Measurements from ENCODE around the gene CNTLN.

Gene CNTLN, protein sequence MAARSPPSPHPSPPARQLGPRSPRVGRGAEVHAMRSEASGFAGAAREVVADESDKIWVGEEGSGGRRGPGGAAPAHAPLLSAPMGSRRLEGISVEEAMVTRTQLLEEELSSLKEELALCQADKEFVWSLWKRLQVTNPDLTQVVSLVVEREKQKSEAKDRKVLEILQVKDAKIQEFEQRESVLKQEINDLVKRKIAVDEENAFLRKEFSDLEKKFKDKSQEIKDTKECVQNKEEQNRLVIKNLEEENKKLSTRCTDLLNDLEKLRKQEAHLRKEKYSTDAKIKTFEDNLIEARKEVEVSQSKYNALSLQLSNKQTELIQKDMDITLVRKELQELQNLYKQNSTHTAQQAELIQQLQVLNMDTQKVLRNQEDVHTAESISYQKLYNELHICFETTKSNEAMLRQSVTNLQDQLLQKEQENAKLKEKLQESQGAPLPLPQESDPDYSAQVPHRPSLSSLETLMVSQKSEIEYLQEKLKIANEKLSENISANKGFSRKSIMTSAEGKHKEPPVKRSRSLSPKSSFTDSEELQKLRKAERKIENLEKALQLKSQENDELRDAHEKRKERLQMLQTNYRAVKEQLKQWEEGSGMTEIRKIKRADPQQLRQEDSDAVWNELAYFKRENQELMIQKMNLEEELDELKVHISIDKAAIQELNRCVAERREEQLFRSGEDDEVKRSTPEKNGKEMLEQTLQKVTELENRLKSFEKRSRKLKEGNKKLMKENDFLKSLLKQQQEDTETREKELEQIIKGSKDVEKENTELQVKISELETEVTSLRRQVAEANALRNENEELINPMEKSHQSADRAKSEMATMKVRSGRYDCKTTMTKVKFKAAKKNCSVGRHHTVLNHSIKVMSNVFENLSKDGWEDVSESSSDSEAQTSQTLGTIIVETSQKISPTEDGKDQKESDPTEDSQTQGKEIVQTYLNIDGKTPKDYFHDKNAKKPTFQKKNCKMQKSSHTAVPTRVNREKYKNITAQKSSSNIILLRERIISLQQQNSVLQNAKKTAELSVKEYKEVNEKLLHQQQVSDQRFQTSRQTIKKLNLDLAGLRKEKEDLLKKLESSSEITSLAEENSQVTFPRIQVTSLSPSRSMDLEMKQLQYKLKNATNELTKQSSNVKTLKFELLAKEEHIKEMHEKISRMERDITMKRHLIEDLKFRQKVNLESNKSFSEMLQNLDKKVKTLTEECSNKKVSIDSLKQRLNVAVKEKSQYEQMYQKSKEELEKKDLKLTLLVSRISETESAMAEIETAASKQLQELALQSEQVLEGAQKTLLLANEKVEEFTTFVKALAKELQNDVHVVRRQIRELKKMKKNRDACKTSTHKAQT (N-terminal part only)

DNA sequence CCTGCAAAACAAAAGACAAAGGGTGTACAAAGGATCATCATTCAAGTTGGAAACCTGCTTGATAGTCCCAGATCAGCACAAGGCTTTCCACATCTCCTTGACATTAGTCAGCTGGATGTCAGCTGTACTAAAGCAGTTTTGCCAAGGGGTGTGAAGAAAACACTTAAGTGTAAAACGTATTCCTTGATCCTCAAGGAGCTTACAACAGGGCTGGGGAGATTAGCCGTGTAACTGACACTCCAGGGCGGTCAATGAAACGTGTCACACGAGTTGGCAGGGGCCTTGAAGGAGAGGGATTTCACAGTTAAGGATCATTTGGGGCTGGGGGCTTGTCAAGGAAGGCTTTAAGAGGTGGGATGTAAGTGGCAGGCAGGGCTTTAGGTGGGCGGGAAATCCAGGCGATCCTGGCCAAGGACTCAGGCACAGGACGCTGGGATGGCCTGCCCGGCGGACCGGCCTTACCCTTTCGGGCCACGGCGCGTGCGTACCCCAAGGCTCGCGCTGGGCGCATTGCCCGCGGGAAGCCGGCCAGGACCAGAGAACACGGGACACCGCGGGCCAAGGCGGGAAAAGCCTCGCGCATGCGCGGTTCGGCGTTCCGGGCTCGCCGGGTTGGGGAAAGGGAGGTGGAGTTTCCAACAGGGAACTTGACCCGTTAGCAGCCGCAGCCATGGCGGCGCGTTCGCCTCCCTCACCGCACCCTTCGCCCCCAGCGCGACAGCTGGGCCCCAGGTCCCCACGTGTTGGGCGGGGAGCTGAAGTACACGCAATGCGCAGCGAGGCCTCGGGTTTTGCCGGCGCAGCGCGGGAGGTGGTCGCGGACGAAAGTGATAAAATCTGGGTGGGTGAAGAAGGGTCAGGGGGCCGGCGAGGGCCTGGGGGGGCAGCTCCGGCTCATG lies at the start of gene CNTLN:
CNTLN (plus strand) TSS at position 645 of the 899 bp plus-strand sequence; CDS start at position 671, 26 bp downstream.
- H3K4me1 Mint-ChIP-seq: peaks cover 6% of the 10 kb centered on the region
- H3K27ac Mint-ChIP-seq: peak within 1 kb of the TSS; percentile 75
- H3K27me3 Mint-ChIP-seq: peaks cover 6% of the 10 kb centered on the region
- ATAC-seq (ENCODE audit: low read depth) (peak; percentile 44), DNase-seq (ENCODE audit: low spot score in 2 of 2) (peak in 1 of 2 donors; percentile 1)
- peaks cover 2% of the 10 kb centered on the region for H3K9me3 Mint-ChIP-seq
- peak within 1 kb of the TSS; percentile 83 for H3K4me3 Mint-ChIP-seq
- peaks cover 2% of the 10 kb centered on the region for H3K36me3 Mint-ChIP-seq

DNA sequence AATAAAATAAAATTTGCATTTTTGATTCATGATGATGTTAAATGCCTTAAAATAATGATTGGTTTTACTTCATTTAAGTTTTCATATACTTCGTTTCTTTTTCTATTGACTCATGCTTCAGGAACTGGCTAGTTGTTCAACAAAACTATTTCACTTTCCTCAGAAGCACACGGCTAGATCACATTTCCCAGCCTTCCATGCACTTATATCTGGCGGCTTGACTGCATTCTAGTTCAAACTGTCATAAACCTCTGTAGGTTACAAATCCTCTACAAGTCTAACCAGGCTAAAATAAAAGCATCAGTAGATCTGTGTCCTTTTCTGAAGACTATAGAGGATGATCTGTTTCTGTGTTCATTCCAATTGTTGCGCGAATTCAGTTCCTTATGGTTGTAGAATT lies 46.3 kb upstream of the CNTLN start:
- DNase-seq (ENCODE audit: low spot score in 2 of 2): no peak
- no peak for ATAC-seq (ENCODE audit: low read depth)
- no peak overlapping the region for H3K27ac Mint-ChIP-seq
- H3K27me3 Mint-ChIP-seq: no peaks in the 10 kb centered on the region
- H3K4me1 Mint-ChIP-seq: no peaks in the 10 kb centered on the region
- H3K9me3 Mint-ChIP-seq: peaks cover 2% of the 10 kb centered on the region
- no peaks in the 10 kb centered on the region for H3K36me3 Mint-ChIP-seq
- no peak overlapping the region for H3K4me3 Mint-ChIP-seq

DNA sequence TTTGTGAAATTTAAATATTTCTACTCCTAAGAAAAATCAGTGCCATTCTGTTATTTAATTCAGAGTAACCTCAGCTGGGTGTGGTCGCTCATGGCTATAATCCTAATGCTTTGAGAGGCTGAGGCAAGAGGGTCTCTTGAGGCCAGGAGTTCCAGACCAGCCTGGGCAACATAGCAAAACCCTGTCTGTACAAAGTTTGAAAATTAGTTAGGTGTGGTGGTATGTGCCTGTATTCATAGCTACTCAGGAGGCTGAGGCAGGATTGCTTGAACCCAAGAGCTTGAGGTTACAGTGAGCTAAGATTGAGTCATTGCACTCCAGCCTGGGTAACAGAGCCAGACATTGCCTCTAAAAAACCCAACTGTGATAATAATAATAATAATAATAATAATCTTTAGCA lies 44.8 kb upstream of the CNTLN start:
- no peaks in the 10 kb centered on the region for H3K36me3 Mint-ChIP-seq
- no peak for ATAC-seq (ENCODE audit: low read depth)
- DNase-seq (ENCODE audit: low spot score in 2 of 2): no peak
- H3K27ac Mint-ChIP-seq: no peak overlapping the region
- no peaks in the 10 kb centered on the region for H3K4me1 Mint-ChIP-seq
- H3K9me3 Mint-ChIP-seq: peaks cover 2% of the 10 kb centered on the region
- no peak overlapping the region for H3K4me3 Mint-ChIP-seq
- H3K27me3 Mint-ChIP-seq: no peaks in the 10 kb centered on the region

DNA sequence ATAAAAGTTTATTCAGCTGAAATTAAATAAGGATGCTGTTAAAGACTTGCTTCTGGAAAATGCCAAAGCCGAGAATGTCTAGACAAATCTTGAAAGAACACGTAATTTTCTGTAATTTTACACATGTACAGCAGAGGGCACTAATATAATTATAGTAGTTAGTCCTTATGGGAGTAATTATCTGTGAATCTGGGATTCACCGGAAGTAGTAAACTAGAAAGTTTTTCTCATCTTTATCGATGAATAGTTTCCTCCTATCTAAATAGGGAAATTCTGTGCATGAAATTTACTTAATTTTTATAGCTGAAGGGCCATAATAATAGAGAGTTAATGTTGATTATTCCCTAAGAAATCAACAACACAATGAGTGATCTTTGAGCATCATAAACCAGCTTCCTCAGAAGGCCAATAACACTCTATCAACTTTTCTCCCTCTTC lies 18.4 kb upstream of the CNTLN start:
- no peak for DNase-seq (ENCODE audit: low spot score in 2 of 2)
- Mint-ChIP-seq H3K4me1 (no peaks in the 10 kb centered on the region), H3K4me3 (no peak overlapping the region), H3K9me3 (no peaks in the 10 kb centered on the region), H3K27ac (no peak overlapping the region), H3K27me3 (no peaks in the 10 kb centered on the region), H3K36me3 (no peaks in the 10 kb centered on the region)
- no peak for ATAC-seq (ENCODE audit: low read depth)

DNA sequence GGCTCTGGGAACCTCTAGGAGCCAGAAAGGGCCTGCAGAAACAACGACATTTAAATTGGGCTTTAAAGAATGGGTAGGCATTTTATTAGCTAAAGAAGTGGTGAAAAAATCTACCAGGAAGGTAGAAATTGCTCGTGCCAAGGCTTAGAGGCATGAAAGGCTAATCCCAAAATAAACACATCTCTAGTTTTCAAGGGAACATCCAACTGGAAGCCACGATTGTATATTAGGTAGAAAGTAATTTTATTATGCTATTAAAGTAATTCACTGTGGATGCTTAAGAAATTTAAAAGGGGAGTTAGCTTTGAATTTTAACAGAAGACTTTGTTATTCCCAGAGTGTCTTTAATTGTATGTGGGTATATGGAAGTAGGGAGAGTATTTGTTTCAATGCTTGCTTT lies 17.5 kb upstream of the CNTLN start:
- no peak overlapping the region for H3K27ac Mint-ChIP-seq
- H3K9me3 Mint-ChIP-seq: peaks cover 1% of the 10 kb centered on the region

DNA sequence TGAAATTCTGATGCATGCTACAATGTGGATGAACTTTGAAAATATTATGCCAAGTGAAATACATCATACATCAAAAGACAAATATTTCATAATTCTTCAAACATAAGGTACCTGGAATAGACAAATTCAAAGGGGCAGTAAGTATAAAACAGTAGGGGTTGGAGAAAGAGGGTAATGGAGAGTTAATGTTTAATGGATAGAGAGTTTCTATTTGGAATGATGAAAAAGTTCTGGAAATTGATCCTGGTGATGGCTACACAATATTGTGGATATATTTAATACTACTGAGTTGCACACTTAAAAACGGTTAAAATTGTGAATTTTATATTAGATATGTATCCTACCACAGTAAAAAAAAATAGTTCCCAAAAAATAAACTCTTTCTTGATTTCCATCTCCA lies 14.6 kb upstream of the CNTLN start:
- H3K9me3 Mint-ChIP-seq: peaks cover 1% of the 10 kb centered on the region
- DNase-seq (ENCODE audit: low spot score in 2 of 2) (no peak), ATAC-seq (ENCODE audit: low read depth) (no peak)
- H3K36me3 Mint-ChIP-seq: no peaks in the 10 kb centered on the region
- H3K27me3 Mint-ChIP-seq: no peaks in the 10 kb centered on the region
- H3K27ac Mint-ChIP-seq: no peak overlapping the region
- no peaks in the 10 kb centered on the region for H3K4me1 Mint-ChIP-seq
- no peak overlapping the region for H3K4me3 Mint-ChIP-seq

More for the DNA sequence above, 17.5 kb upstream of the CNTLN start:
- no peak overlapping the region for H3K4me3 Mint-ChIP-seq
- no peaks in the 10 kb centered on the region for H3K4me1 Mint-ChIP-seq
- H3K36me3 Mint-ChIP-seq: no peaks in the 10 kb centered on the region
- no peak for DNase-seq (ENCODE audit: low spot score in 2 of 2)
- no peaks in the 10 kb centered on the region for H3K27me3 Mint-ChIP-seq
- ATAC-seq (ENCODE audit: low read depth): no peak

DNA sequence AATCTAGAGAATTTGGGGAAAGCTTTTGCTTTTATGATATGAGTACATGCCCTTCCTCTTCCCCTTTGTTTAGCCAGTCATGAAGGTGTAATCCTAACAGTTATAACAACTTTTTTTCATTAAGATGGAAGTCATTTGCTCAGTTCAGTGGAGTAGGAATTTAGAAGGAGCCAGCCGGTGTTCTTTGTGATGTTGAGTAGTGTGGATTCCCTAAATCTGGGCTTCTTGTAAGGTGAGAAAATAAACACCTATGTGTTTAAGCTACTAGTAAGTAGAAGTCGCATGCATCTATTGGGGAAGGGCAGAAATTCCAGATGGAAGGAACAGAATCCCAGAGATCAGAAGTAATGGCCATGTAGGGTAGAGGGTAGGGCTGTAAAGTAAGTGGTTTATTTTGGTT lies 13.6 kb upstream of the CNTLN start:
- H3K27ac Mint-ChIP-seq: no peak overlapping the region
- H3K27me3 Mint-ChIP-seq: no peaks in the 10 kb centered on the region
- no peaks in the 10 kb centered on the region for H3K36me3 Mint-ChIP-seq
- ATAC-seq (ENCODE audit: low read depth) (no peak), DNase-seq (ENCODE audit: low spot score in 2 of 2) (no peak)
- H3K9me3 Mint-ChIP-seq: peaks cover 1% of the 10 kb centered on the region
- no peak overlapping the region for H3K4me3 Mint-ChIP-seq
- no peaks in the 10 kb centered on the region for H3K4me1 Mint-ChIP-seq

DNA sequence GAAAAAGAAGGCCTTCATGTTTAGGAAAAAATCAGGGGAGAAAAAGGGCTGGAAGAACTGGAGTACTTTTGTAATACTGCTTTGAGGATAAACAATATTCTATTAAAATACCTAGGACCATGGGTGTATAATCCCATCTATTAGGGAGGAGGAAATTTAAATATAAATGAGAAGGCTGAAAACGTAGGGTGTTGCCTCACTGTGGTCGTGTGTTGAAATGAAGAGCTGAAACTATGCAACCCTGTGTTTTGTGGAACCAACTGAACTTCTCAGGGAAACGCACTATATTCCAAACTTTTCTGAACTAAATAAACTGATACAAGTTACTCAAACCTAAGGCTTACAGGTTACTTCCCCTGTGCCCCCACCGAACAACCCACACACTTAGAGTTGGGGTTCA lies 4.5 kb upstream of the CNTLN start:
- Mint-ChIP-seq H3K36me3 (peaks cover 2% of the 10 kb centered on the region), H3K9me3 (peaks cover 2% of the 10 kb centered on the region), H3K4me3 (no peak overlapping the region), H3K27me3 (peaks cover 6% of the 10 kb centered on the region), H3K27ac (no peak overlapping the region), H3K4me1 (peaks cover 6% of the 10 kb centered on the region)
- ATAC-seq (ENCODE audit: low read depth) (no peak), DNase-seq (ENCODE audit: low spot score in 2 of 2) (no peak)

DNA sequence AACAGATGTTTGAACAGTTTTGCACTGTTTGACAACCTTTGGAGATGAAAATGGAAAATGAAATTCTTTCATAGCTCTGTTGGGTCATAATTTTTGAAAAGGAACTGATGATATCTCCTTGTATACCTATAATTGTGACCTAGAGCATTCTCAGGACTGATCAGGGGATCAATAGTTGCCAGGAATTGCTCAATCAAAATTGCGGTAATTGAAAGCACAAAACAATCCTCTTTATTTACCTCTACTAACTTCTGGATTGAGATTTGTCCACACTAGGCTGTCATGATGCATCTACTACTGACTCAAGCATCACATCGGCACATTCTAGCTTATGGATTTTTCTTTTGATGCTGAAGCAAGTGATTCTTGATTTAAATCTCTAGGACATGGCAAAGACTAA lies 4.1 kb upstream of the CNTLN start:
- Mint-ChIP-seq H3K4me1 (peaks cover 6% of the 10 kb centered on the region), H3K4me3 (no peak overlapping the region), H3K27ac (no peak overlapping the region), H3K9me3 (peaks cover 2% of the 10 kb centered on the region), H3K27me3 (peaks cover 6% of the 10 kb centered on the region), H3K36me3 (peaks cover 2% of the 10 kb centered on the region)
- DNase-seq (ENCODE audit: low spot score in 2 of 2) (no peak), ATAC-seq (ENCODE audit: low read depth) (no peak)

DNA sequence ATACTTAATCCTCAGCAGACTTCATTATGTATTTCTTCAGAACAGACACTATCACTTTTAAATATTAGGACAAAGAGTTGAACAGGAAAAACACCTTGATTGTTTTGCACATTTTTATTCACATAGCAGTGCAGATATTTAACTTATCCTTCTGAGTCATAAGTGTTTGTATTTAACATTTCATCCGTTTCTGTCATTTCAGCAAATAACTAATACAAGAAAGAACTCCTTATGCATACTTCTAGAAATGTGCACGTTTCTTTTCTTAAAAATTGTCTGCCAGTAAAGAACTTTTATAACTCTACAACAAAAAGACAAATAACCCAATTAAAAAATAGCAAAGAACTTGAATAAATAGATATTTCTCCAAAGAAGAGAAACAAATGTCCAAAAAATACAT lies 3.3 kb upstream of the CNTLN start:
- H3K27me3 Mint-ChIP-seq: peaks cover 6% of the 10 kb centered on the region
- H3K36me3 Mint-ChIP-seq: peaks cover 2% of the 10 kb centered on the region
- peaks cover 6% of the 10 kb centered on the region for H3K4me1 Mint-ChIP-seq
- no peak for ATAC-seq (ENCODE audit: low read depth)
- no peak overlapping the region for H3K4me3 Mint-ChIP-seq
- peaks cover 2% of the 10 kb centered on the region for H3K9me3 Mint-ChIP-seq
- H3K27ac Mint-ChIP-seq: no peak overlapping the region
- DNase-seq (ENCODE audit: low spot score in 2 of 2): no peak

DNA sequence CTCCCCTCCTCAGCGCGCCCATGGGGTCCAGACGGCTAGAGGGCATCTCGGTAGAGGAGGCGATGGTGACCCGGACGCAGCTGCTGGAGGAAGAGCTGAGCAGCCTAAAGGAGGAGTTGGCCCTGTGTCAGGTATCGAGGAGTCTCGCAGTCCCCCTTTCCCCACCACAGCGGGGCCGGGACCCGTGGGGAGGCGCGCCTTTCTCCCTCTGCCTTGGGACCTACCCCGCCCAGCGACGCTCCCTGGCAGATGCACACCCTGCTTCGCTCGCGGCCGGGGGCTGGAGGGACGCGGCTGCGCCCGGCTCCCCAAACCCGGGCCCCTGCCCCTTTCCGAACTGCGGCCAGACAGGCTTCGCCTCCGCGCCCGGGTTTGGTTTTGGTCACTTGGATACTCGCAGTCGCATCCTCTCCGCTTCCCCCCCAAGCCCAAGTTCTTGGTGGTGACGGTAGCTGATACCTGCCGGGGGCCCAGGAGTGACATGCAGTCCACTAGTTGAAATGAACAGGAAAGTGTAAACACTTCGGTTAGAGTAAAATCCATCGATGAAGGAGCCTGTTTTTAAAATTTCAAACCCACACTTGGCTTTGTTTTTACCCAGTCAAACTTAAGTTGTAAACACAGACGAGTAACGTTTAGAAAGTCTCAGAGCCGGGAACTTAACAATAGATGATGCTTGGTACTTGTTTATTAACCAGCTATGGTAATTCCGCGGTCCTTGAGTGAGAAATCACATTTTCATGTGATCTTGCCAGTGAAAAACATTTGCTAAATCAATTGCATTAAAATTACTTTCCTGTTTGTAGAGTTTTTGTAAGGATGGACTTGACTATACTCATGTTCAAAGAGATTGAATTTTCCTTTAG lies 688 bp downstream of the CNTLN start:
- peak; percentile 44 for ATAC-seq (ENCODE audit: low read depth)

DNA sequence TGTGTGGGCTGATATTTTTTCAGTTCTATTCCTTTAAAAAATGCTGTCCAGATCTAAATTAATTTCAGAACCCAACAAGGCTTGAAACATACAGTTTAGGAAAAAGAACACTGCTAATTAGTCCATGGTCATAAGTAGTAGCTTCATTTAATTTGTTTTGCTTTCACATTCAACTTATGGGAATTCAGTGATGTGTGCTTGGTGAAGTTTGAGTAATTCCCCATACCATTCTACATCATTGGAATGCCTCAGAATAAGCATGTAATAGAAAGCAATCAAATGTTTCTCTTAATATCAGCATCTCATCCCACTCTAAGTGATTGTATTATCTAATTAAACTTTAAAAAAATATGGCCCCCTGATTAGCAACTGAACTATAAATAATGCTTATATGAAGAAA lies 2.7 kb downstream of the CNTLN start:
- H3K27ac Mint-ChIP-seq: no peak overlapping the region
- peaks cover 4% of the 10 kb centered on the region for H3K27me3 Mint-ChIP-seq
- H3K4me3 Mint-ChIP-seq: no peak overlapping the region
- ATAC-seq (ENCODE audit: low read depth) (no peak), DNase-seq (ENCODE audit: low spot score in 2 of 2) (no peak)
- H3K9me3 Mint-ChIP-seq: peaks cover 4% of the 10 kb centered on the region
- H3K4me1 Mint-ChIP-seq: peaks cover 6% of the 10 kb centered on the region
- H3K36me3 Mint-ChIP-seq: peaks cover 2% of the 10 kb centered on the region

More for the DNA sequence above, 688 bp downstream of the CNTLN start:
- Mint-ChIP-seq H3K27ac (peak overlapping the region; percentile 75), H3K27me3 (peaks cover 6% of the 10 kb centered on the region), H3K4me1 (peaks cover 6% of the 10 kb centered on the region), H3K9me3 (peaks cover 2% of the 10 kb centered on the region), H3K4me3 (peak overlapping the region; percentile 83), H3K36me3 (peaks cover 2% of the 10 kb centered on the region)
- DNase-seq (ENCODE audit: low spot score in 2 of 2): no peak

Data from memory B cell (primary cell).